ENCODE results near the gene HCN2.

- no peak for TF ChIP-seq POLR2A (IDR thresholded peaks at IDR 0.05)
- no peak for TF ChIP-seq EP300 (IDR thresholded peaks at IDR 0.05; ENCODE audit: low read depth)
These were observed 5.8 kb upstream of the HCN2 start for GRCh38 chr19:583968-584239.

All from transverse colon (tissue), 1 donor.